MV-4-11 (cell line): ENCODE measurements around the gene RELA.

Source experiments
- DNase-seq: peaks from one replicate; lab custom pipeline; 2025; lab: John Stamatoyannopoulos, UW

Gene RELA

GRCh38 chr11:65633390-65634108, 29.2 kb downstream of the RELA start:
- DNase-seq = no peak

GRCh38 chr11:65630215-65630614, 32.5 kb downstream of the RELA start:
- no peak for DNase-seq

- DNase-seq = no peak
Observed at GRCh38 chr11:65629579-65629978, 33.1 kb downstream of the RELA start.

- DNase-seq = no peak
Observed at GRCh38 chr11:65627202-65627601, 35.5 kb downstream of the RELA start.

GRCh38 chr11:65625628-65626342, 36.9 kb downstream of the RELA start:
- peak; percentile 16 for DNase-seq

GRCh38 chr11:65624931-65625627, 37.6 kb downstream of the RELA start:
- no peak for DNase-seq

- no peak for DNase-seq
Observed at GRCh38 chr11:65623852-65624616, 38.7 kb downstream of the RELA start.

GRCh38 chr11:65623177-65623576, 39.5 kb downstream of the RELA start:
- DNase-seq = no peak

GRCh38 chr11:65622011-65622410, 40.7 kb downstream of the RELA start:
- DNase-seq = no peak

GRCh38 chr11:65621460-65621859, 41.3 kb downstream of the RELA start:
- no peak for DNase-seq

GRCh38 chr11:65620666-65621065, 42.0 kb downstream of the RELA start:
- DNase-seq = no peak

GRCh38 chr11:65619281-65619928, 43.3 kb downstream of the RELA start:
- no peak for DNase-seq

- DNase-seq = no peak
Observed at GRCh38 chr11:65618763-65619162, 44.0 kb downstream of the RELA start.

- no peak for DNase-seq
Observed at GRCh38 chr11:65617990-65618751, 44.5 kb downstream of the RELA start.

- DNase-seq = no peak
Observed at GRCh38 chr11:65617136-65617850, 45.4 kb downstream of the RELA start.

GRCh38 chr11:65616575-65617001, 46.1 kb downstream of the RELA start:
- no peak for DNase-seq

- no peak for DNase-seq
Observed at GRCh38 chr11:65615950-65616574, 46.7 kb downstream of the RELA start.

GRCh38 chr11:65615229-65615949, 47.3 kb downstream of the RELA start, which contains the start of gene PCNX3:
TSS of gene PCNX3 (plus strand) at chr11:65615776. CDS start at chr11:65616312, 536 bp downstream.
- DNase-seq = peak; percentile 100
